ENCODE results near the gene OTOP3.
"Not testable (repeated sequence)": the region's sequence is repeated elsewhere in the genome, so short reads cannot be mapped to it uniquely, and the experiment has no call there.

OTOP3 gene

GRCh38 chr17:74962622-74963394 lies 27.1 kb downstream of the OTOP3 start:
- FAIRE-seq, result no peak

GRCh38 chr17:74963656-74964055 lies 28.0 kb downstream of the OTOP3 start:
- FAIRE-seq, result no peak

GRCh38 chr17:74964246-74964761 lies 28.6 kb downstream of the OTOP3 start:
- FAIRE-seq, result no peak

- no peak for FAIRE-seq
Measured at GRCh38 chr17:74964988-74965622, 29.4 kb downstream of the OTOP3 start.

GRCh38 chr17:74968361-74968780 lies 32.7 kb downstream of the OTOP3 start:
- FAIRE-seq, result no peak

- FAIRE-seq, result not testable (repeated sequence)
Measured at GRCh38 chr17:74969501-74969900, 33.8 kb downstream of the OTOP3 start.

GRCh38 chr17:74970395-74970794 lies 34.7 kb downstream of the OTOP3 start:
- FAIRE-seq, result no peak

- FAIRE-seq, result no peak
Measured at GRCh38 chr17:74971069-74971841, 35.6 kb downstream of the OTOP3 start.

- FAIRE-seq, result no peak
Measured at GRCh38 chr17:74971842-74972106, 36.1 kb downstream of the OTOP3 start.

- no peak for FAIRE-seq
Measured at GRCh38 chr17:74972107-74972972, 36.6 kb downstream of the OTOP3 start, which contains the start of gene HID1. Gene HID1, minus strand, starts transcription at chr17:74972759. Its CDS starts 103 bp downstream, at chr17:74972656.

- no peak for FAIRE-seq
Measured at GRCh38 chr17:74972973-74973328, 37.3 kb downstream of the OTOP3 start.

GRCh38 chr17:74975943-74976342 lies 40.2 kb downstream of the OTOP3 start:
- no peak for FAIRE-seq

GRCh38 chr17:74977802-74978201 lies 42.1 kb downstream of the OTOP3 start:
- no peak for FAIRE-seq

GRCh38 chr17:74978240-74978639 lies 42.5 kb downstream of the OTOP3 start:
- no peak for FAIRE-seq

- no peak for FAIRE-seq
Measured at GRCh38 chr17:74979408-74980146, 43.9 kb downstream of the OTOP3 start.

- FAIRE-seq, result no peak
Measured at GRCh38 chr17:74981318-74981978, 45.8 kb downstream of the OTOP3 start.

- no peak for FAIRE-seq
Measured at GRCh38 chr17:74981979-74982662, 46.4 kb downstream of the OTOP3 start.

GRCh38 chr17:74982663-74983313 lies 47.1 kb downstream of the OTOP3 start:
- FAIRE-seq, result not testable (repeated sequence)

- FAIRE-seq, result no peak
Measured at GRCh38 chr17:74986206-74986576, 50.5 kb downstream of the OTOP3 start.

- no peak for FAIRE-seq
Measured at GRCh38 chr17:74987418-74987908, 51.8 kb downstream of the OTOP3 start, which contains the start of gene CDR2L. Gene CDR2L, plus strand, starts transcription at chr17:74987632. Its CDS starts 412 bp downstream, at chr17:74988044.

Data from endometrium (tissue), 2 donors.